ENCODE data around the gene UFL1. TPM values are rescaled to one million over a fixed set of nuclear protein-coding genes. Genes with fewer than 3 reads are reported as not detected.
A peak's percentile ranks its signal among the peaks of the same experiment; 100 is the strongest.
"Not testable (repeated sequence)": the region's sequence is repeated elsewhere in the genome, so short reads cannot be mapped to it uniquely, and the experiment has no call there.

UFL1 gene
- 23.5 TPM for polyA plus RNA-seq (2013, experiment 1 of 2; ENCODE audit: insufficient read length)
- polyA plus RNA-seq (2013, experiment 2 of 2; ENCODE audit: insufficient read length) = 22.1 TPM

DNA sequence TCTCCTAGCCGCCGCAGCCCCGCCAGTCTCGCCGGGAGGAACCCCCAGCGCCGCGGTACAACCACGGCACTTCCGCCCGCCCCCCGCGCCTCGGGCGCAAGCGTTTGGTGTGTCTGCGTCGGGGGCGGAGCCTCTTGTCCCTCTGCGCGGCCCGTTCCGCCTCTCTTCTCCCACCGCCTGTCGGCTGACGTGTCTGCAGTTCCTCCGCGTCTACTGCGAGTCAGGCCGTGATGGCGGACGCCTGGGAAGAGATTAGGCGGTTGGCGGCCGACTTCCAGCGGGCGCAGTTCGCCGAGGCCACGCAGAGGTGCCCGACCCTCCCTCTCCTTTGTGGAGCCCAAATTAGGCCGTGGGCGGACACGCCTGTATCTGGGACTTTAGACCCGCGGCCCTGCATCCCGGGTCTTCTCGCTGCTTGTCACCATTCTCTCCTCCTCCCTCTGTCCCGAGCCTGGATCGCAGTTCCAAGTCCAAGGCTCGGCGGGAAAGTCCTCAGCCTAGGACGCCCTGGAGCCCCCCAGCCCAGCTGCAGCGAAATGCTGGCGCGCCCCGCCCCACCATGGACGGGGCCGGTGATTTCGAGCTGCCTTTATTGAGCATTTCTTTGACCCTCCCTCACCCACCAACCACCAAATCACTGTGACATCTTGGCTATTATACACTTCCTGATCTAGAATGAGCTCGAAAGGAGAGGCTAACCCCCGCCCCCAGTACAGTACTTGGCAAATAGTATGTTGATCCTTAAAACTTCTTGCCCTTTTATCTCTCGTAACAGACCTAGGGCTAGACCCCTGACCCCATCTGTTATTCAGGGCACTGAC lies at the start of gene UFL1:
Gene UFL1 (plus strand): TSS at position 163 of the 821 bp plus-strand sequence. CDS start 68 bp downstream, at position 231.
- DNase-seq = peak; percentile 93

DNA sequence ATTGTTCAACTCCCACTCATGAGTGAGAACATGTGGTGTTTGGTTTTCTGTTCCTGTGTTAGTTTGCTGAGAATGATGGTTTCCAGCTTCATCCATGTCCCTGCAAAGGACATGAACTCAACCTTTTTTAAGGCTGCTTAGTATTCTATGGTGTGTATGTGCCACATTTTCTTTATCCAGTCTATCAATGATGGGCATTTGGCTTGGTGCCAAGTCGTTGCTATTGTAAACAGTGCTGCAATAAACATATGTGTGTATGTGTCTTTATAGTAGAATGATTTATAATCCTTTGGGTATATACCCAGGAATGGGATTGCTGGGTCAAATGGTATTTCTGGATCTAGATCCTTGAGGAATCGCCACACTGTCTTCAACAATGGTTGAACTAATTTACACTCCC lies 49.3 kb upstream of the UFL1 start:
- DNase-seq = not testable (repeated sequence)

DNA sequence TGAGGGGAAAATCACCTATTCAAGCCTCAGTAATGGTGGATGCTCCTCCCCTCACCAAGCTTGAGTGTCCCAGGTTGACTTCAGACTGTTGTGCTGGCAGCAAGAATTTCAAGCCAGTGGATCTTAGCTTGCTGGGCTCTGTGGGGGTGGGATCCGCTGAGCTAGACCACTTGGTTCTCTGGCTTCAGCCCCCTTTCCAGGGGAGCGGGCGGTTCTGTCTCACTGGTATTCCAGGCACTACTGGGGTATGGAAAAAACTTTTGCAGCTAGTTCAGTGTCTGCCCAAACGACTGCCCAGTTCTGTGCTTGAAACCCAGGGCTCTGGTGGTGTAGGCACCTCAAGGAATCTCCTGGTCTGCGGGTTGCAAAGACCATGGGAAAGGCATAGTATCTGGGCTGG lies 42.9 kb upstream of the UFL1 start:
- no peak for DNase-seq

DNA sequence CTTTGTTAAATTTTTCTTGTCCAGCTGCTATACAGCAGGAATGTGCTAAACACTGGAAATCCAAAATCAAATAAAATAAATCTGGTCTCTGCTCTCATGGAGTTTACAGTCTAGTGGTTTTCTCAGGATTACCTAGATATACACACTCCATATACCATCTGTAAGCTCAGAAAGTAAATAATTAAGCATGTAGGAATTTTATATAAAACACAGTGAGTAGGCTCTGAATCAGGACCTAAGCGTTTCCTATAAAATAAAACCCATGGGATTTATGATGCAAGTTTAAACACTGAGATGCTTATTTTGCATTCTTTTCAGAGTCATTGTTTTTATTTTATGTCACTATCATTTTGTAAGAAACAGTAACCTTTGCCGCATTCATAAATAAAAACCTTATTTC lies 29.7 kb upstream of the UFL1 start:
- DNase-seq = no peak

DNA sequence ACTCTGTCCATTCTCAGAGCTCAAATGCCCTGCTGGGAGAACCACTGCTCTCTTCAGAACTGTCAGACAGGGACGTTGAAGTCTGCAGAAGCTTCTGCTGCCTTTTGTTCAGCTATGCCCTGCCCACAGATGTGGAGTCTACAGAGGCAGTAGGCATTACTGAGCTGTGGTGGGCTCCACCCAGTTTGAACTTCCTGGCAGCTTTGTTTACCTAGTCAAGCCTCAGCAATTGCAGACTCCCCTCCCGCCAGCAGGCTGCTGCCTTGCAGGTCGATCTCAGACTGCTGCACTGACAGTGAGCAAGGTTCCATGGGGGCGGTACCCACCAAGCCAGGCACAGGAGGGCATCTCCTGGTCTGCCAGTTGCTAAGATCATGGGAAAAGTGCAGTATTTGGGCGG lies 21.8 kb upstream of the UFL1 start:
- no peak for DNase-seq

DNA sequence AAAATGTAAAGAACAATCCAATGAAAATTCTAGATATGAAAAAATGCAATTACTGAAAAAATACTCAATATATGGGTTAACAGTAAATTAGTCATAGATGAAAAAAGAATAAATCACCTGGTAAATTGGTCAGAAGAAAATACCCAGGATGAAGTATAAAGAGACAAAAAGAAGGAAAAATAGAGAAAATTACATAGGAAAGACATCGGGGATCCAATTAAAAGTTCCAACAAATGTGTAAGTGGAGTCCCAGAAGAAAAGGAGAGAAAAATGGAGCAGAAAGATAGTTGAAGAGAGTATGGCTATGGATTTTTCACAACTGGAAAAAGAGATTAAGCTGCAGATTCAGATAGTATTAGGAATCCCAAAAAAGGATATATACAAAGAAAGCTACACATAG lies 18.7 kb upstream of the UFL1 start:
- DNase-seq = no peak

DNA sequence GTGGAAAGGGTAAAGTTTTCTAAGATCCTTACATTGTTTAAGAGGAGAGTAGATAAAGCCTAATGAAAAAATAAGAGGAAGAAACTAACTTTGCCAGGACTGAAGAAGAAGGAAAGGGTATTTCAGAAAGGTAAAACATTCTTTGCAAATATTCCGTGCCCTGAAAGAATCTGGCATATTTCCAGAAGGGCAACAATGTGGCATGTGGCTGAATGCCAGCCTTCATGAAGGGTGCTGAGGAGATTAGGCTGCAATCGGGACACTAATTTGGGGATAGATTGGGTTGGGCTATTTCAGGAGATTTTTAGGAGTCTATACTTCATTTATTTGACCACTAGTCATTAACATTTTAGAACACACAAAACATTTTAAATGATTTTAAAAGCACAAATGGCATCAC lies 16.2 kb upstream of the UFL1 start:
- DNase-seq = no peak

DNA sequence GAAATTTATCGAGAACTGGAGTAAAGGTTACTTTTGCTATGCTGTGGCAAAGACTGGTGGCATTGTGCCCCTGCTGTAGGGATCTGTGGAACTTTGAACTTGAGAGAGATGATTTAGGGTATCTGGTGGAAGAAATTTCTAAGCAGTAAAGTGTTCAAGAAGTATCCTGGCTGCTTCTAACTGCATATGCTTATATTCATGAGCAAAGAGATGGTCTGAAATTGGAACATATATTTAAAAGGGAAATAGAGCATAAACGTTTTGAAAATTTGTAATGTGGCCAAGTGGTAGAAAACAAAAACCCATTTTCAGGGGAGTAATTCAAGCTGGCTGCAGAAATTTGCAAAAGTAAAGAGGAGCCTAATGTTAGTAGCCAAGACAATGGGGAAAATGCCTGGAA lies 12.3 kb upstream of the UFL1 start:
- no peak for DNase-seq

DNA sequence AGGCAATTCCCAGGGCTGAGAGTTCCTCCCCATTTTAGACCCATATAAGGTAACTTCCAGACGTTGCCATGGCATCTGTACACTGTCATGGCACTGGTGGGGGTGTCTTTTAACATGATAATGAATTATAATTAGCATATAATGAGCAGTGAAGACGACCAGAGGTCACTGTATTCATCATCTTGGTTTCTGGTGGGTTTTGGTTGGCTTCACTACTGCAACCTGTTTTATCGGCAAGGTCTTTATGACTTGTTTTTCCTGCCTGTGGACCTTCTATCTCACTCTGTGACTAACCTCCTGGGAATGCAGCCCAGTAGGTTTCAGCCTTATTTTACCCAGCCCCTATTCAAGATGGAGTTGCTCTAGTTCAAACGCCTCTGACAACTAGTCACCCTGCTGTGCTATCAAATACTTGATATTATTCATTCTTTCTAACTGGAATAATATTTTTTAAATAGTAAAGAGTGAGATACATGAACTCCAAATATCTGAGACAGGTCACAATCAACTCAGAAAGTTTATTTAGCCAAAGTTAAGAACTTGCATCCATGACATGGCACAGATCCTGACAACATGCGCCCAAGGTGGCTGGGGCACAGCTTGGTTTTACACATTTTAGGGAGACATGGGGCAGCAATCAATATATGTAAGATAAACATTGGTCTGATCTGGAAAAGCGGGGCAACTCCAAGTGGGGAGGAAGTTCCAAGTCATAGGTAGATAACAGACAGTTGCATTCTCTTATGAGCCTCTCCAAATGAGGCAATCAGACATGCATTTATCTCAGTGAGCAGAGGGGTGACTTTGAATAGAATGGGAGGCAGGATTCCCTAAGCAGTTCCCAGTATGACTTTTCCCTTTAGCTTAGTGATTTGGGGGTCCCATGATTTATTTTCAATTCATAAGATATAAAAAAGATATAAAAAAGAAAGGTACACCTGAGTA lies 1.2 kb upstream of the UFL1 start:
- DNase-seq = no peak

DNA sequence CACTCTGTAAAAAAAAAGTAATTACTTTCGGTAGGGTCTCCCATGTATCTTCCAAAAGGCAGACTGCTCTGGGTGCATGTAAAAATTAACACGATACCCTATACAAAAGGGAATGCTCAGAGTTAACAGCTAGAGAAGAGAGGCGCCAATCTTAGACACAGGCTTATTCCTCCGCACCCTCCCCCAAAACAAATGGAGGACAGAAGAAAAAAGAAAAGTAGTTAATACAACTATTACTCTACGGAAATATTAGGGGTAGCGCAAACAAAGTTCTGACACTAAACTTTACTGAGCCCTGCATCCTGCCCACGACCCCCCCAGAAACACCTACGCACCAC lies 331 bp upstream of the UFL1 start:
- DNase-seq = no peak

DNA sequence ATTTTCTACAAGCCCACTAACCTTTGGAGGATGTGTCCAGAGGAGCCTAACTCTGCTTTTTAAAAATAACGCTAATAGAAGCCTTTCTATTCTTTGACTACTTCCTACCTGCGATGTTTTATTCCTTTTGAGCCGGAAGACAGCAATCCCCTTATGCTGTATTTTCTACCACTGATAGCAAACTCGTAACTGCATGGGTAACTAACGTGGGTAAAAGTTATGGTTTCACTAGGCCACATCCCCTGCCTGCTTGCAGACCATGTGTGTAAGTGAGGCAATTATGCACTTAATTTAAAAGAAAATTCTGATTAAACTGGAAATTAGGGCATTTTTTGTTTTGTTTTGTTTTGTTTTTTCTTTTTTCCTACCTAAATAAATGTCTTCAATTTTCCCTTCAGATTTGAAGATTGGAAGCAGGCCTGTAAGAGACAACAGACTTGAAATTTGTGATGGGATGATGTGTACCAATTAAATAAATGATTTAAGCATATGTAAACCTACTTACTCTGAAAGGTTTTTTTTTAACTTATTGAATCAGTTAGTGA lies 931 bp downstream of the UFL1 start:
- peak; percentile 12 for DNase-seq

DNA sequence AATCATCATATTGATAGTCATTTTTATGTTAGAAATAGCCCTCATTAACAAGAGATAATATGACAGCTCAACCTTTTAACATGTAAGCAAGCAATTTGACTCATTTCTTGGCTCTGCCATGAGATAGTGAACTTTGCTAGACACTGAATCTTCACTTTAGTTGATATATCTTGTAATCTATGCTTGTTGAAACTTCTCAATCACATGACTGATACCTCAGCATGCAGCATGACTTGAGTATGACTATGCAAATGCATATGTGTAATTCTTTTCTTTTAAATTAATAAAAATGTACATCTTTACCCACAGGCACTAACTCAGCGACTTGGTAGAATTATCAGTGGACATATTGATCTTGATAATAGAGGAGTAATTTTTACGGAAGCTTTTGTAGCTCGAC lies 6.6 kb downstream of the UFL1 start:
- no peak for DNase-seq

DNA sequence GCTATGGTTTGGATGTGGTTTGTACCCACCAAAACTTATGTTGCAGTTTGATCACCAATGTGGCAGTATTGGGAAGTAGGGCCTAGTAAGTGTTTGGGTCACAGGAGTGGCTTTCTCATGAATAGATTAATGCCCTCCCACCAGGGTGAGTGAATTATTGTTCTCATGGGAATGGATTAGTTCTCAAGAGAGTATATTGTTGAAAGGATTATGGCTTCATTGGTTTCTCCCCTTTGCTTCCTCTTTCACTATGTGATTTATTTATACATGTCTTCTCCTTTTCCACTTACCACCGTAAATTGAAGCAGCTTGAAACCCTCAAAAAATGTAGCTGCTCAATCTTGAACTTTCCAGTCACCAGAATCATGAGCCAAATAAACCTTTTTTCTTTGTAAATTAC lies 10.8 kb downstream of the UFL1 start:
- DNase-seq = no peak

DNA sequence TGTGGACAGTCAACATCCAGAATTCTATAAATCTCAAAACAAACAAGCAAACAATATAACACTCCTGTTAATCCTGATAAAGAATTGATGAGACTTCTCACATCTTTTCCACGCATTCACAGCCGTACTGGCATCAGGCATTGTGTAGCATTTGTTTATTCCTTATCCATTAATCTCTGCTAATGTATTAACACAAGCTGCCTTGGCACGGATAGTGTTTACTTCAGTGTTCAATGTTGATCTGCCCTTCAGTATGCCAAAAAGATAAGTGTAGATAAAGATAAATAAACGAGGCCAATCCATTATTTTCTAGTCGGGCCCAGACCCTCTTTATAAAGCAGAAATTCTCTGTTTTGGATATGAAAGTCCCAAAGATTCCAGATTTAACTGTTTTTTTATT lies 16.1 kb downstream of the UFL1 start:
- no peak for DNase-seq

DNA sequence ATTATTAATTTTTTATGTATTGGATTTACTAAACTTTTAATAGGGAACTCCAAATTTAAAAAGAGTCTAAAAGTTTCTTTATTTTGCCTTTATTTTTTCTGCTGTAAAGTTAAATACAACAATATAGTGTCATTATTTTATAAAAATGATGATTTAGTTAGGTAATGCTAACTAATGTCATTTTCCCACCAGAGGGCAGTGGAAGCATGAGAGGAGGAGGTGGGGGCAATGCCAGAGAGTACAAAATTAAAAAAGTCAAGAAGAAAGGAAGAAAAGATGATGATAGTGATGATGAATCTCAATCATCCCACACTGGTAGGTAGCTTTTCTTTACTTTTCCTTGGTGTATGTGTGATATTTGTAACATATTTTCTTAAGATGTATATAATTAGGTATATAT lies 21.1 kb downstream of the UFL1 start:
- peak; percentile 2 for DNase-seq

DNA sequence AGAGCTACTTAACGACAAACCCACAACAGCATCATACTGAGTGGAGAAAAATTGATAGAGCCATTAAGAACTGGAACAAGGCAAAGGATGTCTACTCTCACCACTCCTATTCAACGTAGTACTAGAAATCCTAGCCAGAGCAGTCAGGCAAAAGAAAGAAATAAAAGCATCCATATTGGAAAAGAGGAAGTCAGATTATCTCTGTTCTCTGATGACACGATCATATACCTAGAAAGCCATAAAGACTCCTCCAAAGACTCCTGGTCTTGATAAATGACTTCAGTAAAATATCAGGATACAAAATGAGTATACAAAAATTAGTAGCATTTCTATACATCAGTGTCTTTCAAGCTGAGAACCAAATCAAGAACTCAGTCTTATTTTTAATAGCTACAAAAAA lies 24.3 kb downstream of the UFL1 start:
- no peak for DNase-seq

DNA sequence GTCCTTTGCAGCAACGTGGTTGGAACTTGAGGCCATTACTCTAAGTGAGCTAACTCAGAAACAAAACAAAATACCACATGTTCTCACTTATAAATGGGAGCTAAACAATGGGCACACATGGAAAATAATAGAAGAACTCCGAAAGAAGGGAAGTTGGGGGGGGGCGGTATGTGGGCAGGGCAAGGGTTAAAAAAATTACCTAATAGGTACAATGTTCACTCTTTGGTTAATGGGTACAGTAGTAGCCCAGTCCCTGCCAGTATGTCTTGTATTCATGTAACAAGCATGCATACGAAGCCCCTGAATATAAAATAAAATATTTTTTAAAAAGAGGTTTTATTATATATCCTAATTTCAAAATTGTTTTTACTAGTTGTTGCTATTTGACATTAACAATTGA lies 26.0 kb downstream of the UFL1 start:
- no peak for DNase-seq

DNA sequence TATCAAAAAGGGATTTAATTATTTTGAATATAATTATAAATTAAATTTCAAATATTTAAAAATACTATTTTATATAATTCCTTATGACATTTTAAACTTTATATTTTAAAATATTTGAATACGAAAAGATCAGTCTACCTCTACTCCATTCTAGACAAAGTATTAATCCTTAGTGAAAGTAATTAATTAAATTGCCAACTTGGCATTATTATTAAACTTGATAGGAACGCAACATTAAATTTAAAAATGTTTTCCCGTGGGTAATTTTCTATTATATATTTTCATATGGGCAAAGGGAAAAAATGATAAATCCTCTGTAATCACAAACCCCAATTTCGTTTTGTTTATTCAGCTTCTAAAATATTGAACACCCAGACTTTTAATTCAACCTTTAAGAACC lies 33.0 kb downstream of the UFL1 start:
- DNase-seq = no peak

DNA sequence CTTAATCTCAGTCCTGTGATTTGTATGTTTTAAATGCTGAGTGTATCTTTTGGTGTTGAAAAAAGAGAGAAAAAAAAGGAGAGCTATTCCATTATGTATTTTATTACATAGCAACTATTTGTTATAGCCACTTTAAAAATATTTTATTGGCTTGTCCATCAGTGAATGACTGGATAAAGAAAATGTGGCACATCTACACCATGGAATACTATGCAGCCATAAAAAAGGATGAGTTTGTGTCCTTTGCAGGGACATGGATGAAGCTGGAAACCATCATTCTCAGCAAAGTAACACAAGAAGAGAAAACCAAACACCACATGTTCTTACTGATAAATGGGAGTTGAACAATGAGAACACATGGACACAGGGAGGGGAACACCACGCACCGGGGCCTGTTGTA lies 38.1 kb downstream of the UFL1 start:
- not testable (repeated sequence) for DNase-seq

DNA sequence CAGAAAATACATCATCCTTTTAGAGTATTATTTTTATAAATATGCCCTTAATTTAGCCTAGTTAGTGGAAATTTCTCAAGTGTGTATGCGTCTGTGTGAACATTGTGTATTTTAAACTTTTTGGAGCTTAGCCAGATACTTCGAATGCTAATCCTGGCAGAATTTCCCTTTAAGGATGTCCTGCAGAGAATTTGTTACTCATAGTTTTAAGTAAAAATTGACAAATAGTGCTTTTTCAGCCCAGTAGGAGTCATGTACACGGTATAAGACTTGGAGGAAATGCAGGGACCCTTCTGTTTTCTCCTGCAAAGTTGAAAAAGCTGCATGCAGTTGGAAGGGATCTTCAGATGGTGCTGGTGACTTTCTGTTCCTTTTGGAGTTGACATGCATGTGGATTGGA lies 41.3 kb downstream of the UFL1 start, which contains the start of gene FHL5:
Gene FHL5 (plus strand): TSS at position 243 of the 400 bp plus-strand sequence. CDS start 40,486 bp downstream, outside the sequence.
- DNase-seq = no peak

DNA sequence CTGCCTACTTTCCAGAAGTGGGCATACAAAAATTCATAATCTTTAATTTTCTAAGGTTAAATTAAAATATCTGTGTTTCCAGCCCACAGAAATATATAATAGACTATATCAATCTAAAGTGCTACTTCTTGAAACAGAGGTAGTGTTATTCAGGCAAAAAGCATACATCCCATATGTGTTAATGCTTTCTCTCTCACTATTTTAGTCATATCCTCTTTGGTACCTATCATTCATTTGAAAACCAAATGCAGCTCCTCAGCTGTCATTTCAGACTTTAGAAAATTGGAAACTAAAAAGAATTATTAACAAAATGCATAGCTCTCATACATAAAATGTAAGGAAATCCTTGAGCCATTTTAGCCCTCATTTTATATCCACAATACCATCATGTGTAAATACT lies 42.2 kb downstream of the UFL1 start:
- DNase-seq = no peak

DNA sequence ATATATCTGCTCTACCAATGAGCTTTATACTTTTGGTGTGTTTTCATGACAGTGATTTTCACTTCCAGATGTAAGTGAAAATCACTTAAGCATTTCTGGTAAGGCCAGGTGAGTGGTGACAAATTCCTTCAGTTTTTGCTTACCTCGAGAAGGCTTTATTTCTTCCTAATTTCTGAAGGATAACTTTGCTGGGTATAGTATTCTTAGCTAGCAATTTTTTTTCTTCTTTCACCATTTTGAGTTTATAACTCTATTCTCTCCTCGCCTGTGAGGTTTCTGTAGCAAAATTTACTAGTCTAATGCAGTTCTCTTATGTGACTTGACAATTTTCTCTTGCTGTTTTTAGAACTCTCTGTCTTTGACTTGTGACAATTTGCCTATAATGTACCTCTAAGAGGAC lies 48.4 kb downstream of the UFL1 start:
- DNase-seq = no peak

DNA sequence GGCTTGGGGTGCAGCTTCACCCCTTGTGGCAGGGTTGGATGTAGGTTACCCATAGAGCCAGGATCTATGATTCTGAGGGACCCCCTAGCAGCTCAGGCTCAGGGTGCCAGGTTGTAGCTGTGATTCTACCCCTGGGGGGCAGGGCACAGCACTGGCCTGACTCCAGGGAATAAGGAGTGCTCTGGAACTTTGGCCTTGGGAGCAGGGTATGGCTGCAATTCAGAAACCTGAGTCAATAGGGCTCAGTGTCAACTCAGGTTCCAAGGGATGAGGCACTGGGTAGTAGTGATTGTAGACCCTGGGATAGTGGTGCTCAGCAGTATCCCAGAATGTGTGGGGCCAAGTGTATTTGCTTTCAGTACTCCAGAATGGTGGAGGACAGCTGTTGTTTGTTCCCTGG lies 49.9 kb downstream of the UFL1 start:
- DNase-seq = no peak

All from fibroblast of skin of abdomen (primary cell).